Heart right ventricle (tissue), 16 donors: ENCODE measurements around the gene NPAT. TPM values are rescaled to one million over a fixed set of nuclear protein-coding genes. Genes with fewer than 3 reads are reported as not detected.

Experiments
- ATAC-seq, 8 donors: fragments of 200-7000 bp; cut with Tn5 transposase; one replicate each; pipeline ENCODE4 v1.9.1; 2020; ENCODE audit warnings: mild to moderate bottlenecking in 8 of 8, moderate library complexity in 8 of 8, moderate number of reproducible peaks in 1 of 8
- DNase-seq, 2 donors: peaks; one replicate each; pipeline ENCODE4 v3.0.0-alpha.2; 2020
- H3K27ac ChIP-seq, 10 donors: fragments of 200-600 bp; sonication (generic) in 2 of 10; one replicate each; pipeline versions ENCODE4 v1.5.0 to v1.8.0; 2020 to 2022; ENCODE audit warnings: mild to moderate bottlenecking in 3 of 10
- H3K27me3 ChIP-seq, 7 donors: fragments of 200-600 bp; one replicate each; pipeline ENCODE4 v1.8.0; 2021 to 2022; ENCODE audit warnings: mild to moderate bottlenecking in 2 of 7
- H3K36me3 ChIP-seq, 9 donors: fragments of 200-600 bp; sonication (generic) in 1 of 9; one replicate each; pipeline versions ENCODE4 v1.5.0 to v1.8.0; 2020 to 2022; ENCODE audit warnings: mild to moderate bottlenecking in 2 of 9
- H3K4me1 ChIP-seq, 9 donors: fragments of 200-600 bp; sonication (generic) in 1 of 9; one replicate each; pipeline versions ENCODE4 v1.5.0 to v1.8.0; 2020 to 2022; ENCODE audit warnings: mild to moderate bottlenecking in 4 of 9
- H3K4me3 ChIP-seq, 10 donors: fragments of 200-600 bp; sonication (generic) in 2 of 10; one replicate each; pipeline versions ENCODE4 v1.5.0 to v1.8.0; 2020 to 2022; ENCODE audit warnings: mild to moderate bottlenecking in 7 of 10, moderate library complexity in 2 of 10
- H3K9me3 ChIP-seq, 11 donors: fragments of 200-600 bp in 10 of 11; sonication (generic) in 2 of 11; one replicate each; pipeline versions ENCODE4 v1.5.0 to v1.8.0; 2013 to 2022; ENCODE audit warnings: mild to moderate bottlenecking in 2 of 11, control low read depth in 1 of 11, moderate library complexity in 1 of 11
- CTCF ChIP-seq, 9 donors: fragments of 200-600 bp; sonication (generic) in 2 of 9; IDR thresholded peaks; one replicate each; pipeline versions ENCODE4 v1.5.0 to v1.8.0; 2021 to 2022; ENCODE audit warnings: antibody characterized with exemption in 9 of 9, mild to moderate bottlenecking in 5 of 9, moderate library complexity in 1 of 9
- WGBS, 2 donors: extraction: QIAGEN DNeasy Blood & Tissue Kit; methylation state at CpG; one replicate each; pipeline ENCODE4 v1.1.7; 2013; ENCODE audit warnings: inconsistent platforms in 1 of 2; 5-methylcytosine and 5-hydroxymethylcytosine counted together
- intact Hi-C, 10 donors: fragments of 100-400 bp; cut with DNase I; formaldehyde crosslinking; loops; one replicate each; pipeline versions ENCODE4 v1.11.1 to v1.14.2; 2022
- long read RNA-seq, 3 donors: library from polyadenylated mRNA; unstranded; transcript quantifications; one replicate each; pipeline ENCODE4 v2.0.0, GENCODE V29; 2020 to 2021
- polyA plus RNA-seq, 2 donors: library from polyadenylated mRNA; stranded (reverse); fragments of 200-250 nt; gene quantifications; one replicate each; pipeline ENCODE4 v1.2.3, GENCODE V29; 2013
- total RNA-seq, 10 donors: library from RNA; stranded (reverse); fragmentation: NEBNext Ultra II Directional in 3 of 10; extraction: Animal tissue kit (Norgen Biotek cat#: 25700) in 3 of 10; gene quantifications; one replicate each; pipeline versions ENCODE4 v1.2.1 to v1.2.4, GENCODE V29; 2021 to 2023
- donor health status: Arrhythmogenic right ventricular cardiomyopathy.
- donor health status: ischemic (EF 13 %, LVEDD 7.1; RV severe dilation, severe dysfunction).
- donor health status: healthy with polysubstance abuse.
- donor health status: DM: no; HTN: yes; CAD: no.
- donor health status: DM: no; HTN: no; CAD: no.
- donor health status: ischemic (EF 25% LVEDD 6.9; RV normal size, moderate dysfunction).
- donor health status: ischemic (EF 25% LVEDD 5.7; RV mildly dilated, moderate dysfunction).
- donor health status: healthy.
- donor health status: DM: yes; HTN: yes; CAD: no.
- donor health status: Ischemic cardiomyopathy.
- donor health status: ischemic (EF 35%, LVEDD 5.7; RV mildly dilated, moderate dysfunction).
- donor health status: nonischemic (EF 11% LVEDD 7.7; RV severe dilation, severe dysfunction).
- donor health status: DM: yes; HTN: yes; CAD: no.
- donor health status: PGD.
- donor health status: ischemic (EF 29% LVEDD 5.4; RV normal size, mild dysfunction).
- donor health status: nonischemic (EF 23%, LVEDD 6.1; RV moderate dilation, normal function).

NPAT gene
- 10 to 100 TPM in 4 of 10 donors, 1 to 10 TPM in 6; 7.6 to 11.4 (median 9.5) TPM for total RNA-seq
- 1 to 10 TPM; 1.9 to 2.1 TPM for polyA plus RNA-seq
- long read RNA-seq, donor 1, partial matches to known transcripts: 4 of 5 reads
- long read RNA-seq, donor 1, other reads (novel, unspliced or antisense): 1 of 5 reads
- long read RNA-seq, donor 2, partial matches to known transcripts: 1 of 1 reads
- long read RNA-seq, donor 2, other reads (novel, unspliced or antisense): 0 of 1 reads
- long read RNA-seq, donor 3, partial matches to known transcripts: 10 of 11 reads
- long read RNA-seq, donor 3, other reads (novel, unspliced or antisense): 1 of 11 reads

- WGBS, 2 donors: 0% methylated on average over 68 to 70 of the region's 70 CpGs
Observed at GRCh38 chr11:108222574-108223347, at the start of gene NPAT, which contains the start of gene ATM. TSS of gene NPAT (minus strand) at chr11:108222638. CDS start at chr11:108222536, 102 bp downstream. TSS of gene ATM (plus strand) at chr11:108223067. CDS start at chr11:108227625, 4,558 bp downstream.

GRCh38 chr11:108269583-108269982 lies 47.1 kb upstream of the NPAT start:
- Histone ChIP-seq H3K27ac (no peak overlapping the region), H3K9me3 (peaks cover 0 to 11% (median 0%) of the 10 kb centered on the region in 11 donors), H3K36me3 (peaks cover 0 to 80% (median 27%) of the 10 kb centered on the region in 9 donors), H3K27me3 (no peaks in the 10 kb centered on the region), H3K4me3 (no peak overlapping the region), H3K4me1 (no peaks in the 10 kb centered on the region)
- no peak for TF ChIP-seq CTCF (IDR thresholded peaks at IDR 0.05)
- no peak for ATAC-seq
- DNase-seq: no peak
- WGBS, 2 donors: 94 to 99% methylated on average over 3 of the region's 3 CpGs
- intact Hi-C loops: no loop called here

More at GRCh38 chr11:108222574-108223347, at the start of gene NPAT, which contains the start of gene ATM:
- intact Hi-C loops: loop anchor here in 6 of 10 donors (2.0 to 10.0 kb wide), 8 partner anchors 98 to 425 kb away; partner anchors contain the start of genes ACAT1 (in 6 of the 6), C11orf65 (in 2 of the 6), CUL5 (in 2 of the 6) and POGLUT3 (in 1 of the 6)
- Histone ChIP-seq H3K4me3 (peak within 1 kb of the TSS; percentile 61 to 91 (median 74)), H3K36me3 (peaks cover 0 to 19% (median 0%) of the 10 kb centered on the region in 9 donors), H3K27me3 (no peaks in the 10 kb centered on the region), H3K9me3 (no peaks in the 10 kb centered on the region), H3K27ac (peak within 1 kb of the TSS; percentile 80 to 93 (median 90)), H3K4me1 (peaks cover 3 to 68% (median 38%) of the 10 kb centered on the region in 9 donors)
- TF ChIP-seq CTCF (IDR thresholded peaks at IDR 0.05): peak; percentile 33 to 94 (median 73)
- DNase-seq (peak; percentile 99 to 100), ATAC-seq (peak; percentile 96 to 99 (median 98))

- ATAC-seq (no peak), DNase-seq (no peak)
- intact Hi-C loops: no loop called here
- no peak for TF ChIP-seq CTCF (IDR thresholded peaks at IDR 0.05)
- no peaks in the 10 kb centered on the region for H3K27me3 ChIP-seq
- H3K9me3 ChIP-seq: no peaks in the 10 kb centered on the region
- H3K4me1 ChIP-seq: no peaks in the 10 kb centered on the region
- no peak overlapping the region for H3K27ac ChIP-seq
- peaks cover 0 to 100% (median 60%) of the 10 kb centered on the region in 9 donors for H3K36me3 ChIP-seq
- 94 to 97% methylated on average over 1 of the region's 1 CpG for WGBS, 2 donors
- no peak overlapping the region for H3K4me3 ChIP-seq
Observed at GRCh38 chr11:108253176-108253575, 30.7 kb upstream of the NPAT start.

GRCh38 chr11:108246885-108247284 lies 24.4 kb upstream of the NPAT start:
- Histone ChIP-seq H3K9me3 (no peaks in the 10 kb centered on the region), H3K4me3 (no peak overlapping the region), H3K36me3 (peaks cover 0 to 99% (median 33%) of the 10 kb centered on the region in 9 donors), H3K4me1 (no peaks in the 10 kb centered on the region), H3K27me3 (no peaks in the 10 kb centered on the region), H3K27ac (no peak overlapping the region)
- 87 to 95% methylated on average over 2 of the region's 2 CpGs for WGBS, 2 donors
- intact Hi-C loops: no loop called here
- no peak for TF ChIP-seq CTCF (IDR thresholded peaks at IDR 0.05)
- no peak for DNase-seq
- no peak for ATAC-seq
